HepG2 (cell line): ENCODE data around the gene COPZ1. TPM values are rescaled to one million over a fixed set of nuclear protein-coding genes. Genes with fewer than 3 reads are reported as not detected.
A peak's percentile ranks its signal among the peaks of the same experiment; 100 is the strongest.

ENCODE experiments used
- ATAC-seq: fragments of 200-7000 bp; cut with Tn5 transposase; 3 replicates; pipeline ENCODE4 v1.9.1; 2020; ENCODE audit warnings: mild to moderate bottlenecking, moderate library complexity
- BruUV-seq: library from RNA; stranded (reverse); fragments of 400-500 nt; replicated peaks from 2 replicates; lab custom pipeline; 2021; lab: Mats Ljungman, UMichigan
- CTCF ChIA-PET: fragments of 300-600 bp; formaldehyde crosslinking; extraction: SDS; loops from one replicate; lab custom pipeline; 2021; ENCODE audit warnings: low total read pairs, inconsistent platforms, low intra/inter-chr PET ratio; lab: Yijun Ruan, JAX
- POLR2A ChIA-PET: fragments of 350-600 bp; sonication (Branson Sonifier 250); formaldehyde crosslinking; loops from one replicate; lab custom pipeline; 2020; ENCODE audit warnings: antibody characterized with exemption, inconsistent platforms; lab: Yijun Ruan, JAX
- DNase-seq: peaks from one replicate; pipeline ENCODE4 v3.0.0-alpha.2; 2015; ENCODE audit warnings: low spot score
- FAIRE-seq: peaks from 3 replicates; lab custom pipeline; 2011; peaks lifted over from hg19 to GRCh38; lab: Jason Lieb, UNC
- H2AFZ ChIP-seq: one replicate; pipeline ENCODE4 v1.6.1; 2011; ENCODE audit warnings: low read length, inconsistent platforms
- H3K27ac ChIP-seq: fragments of 300-600 bp; 3 replicates; pipeline ENCODE4 v1.8.0; 2011; ENCODE audit warnings: mixed run types, mild to moderate bottlenecking, mixed read lengths, low read length, inconsistent platforms; ENCODE audit not compliant: insufficient read depth; ENCODE audit errors: extremely low read length
- H3K27me3 ChIP-seq, 2 experiments: fragments of 200-600 bp in 1 of 2; 2 replicates in 1 of 2; 3 replicates in 1 of 2; pipeline versions ENCODE4 v1.6.0 to v1.8.0; 2011; ENCODE audit warnings: low read length in 2 of 2, mild to moderate bottlenecking in 2 of 2, moderate library complexity in 2 of 2, inconsistent platforms in 1 of 2; ENCODE audit not compliant: insufficient read depth in 2 of 2, control insufficient read depth in 1 of 2
- H3K36me3 ChIP-seq, 2 experiments: fragments of 200-600 bp in 1 of 2; replicated peaks in 1 of 2; 2 replicates in 1 of 2; 3 replicates in 1 of 2; pipeline versions ENCODE4 v1.5.1 to v1.8.0; 2011; ENCODE audit warnings: low read length in 2 of 2, inconsistent platforms in 1 of 2; ENCODE audit not compliant: insufficient read depth in 2 of 2, control insufficient read depth in 1 of 2
- H3K4me1 ChIP-seq: 2 replicates; pipeline ENCODE4 v1.5.1; 2012; ENCODE audit warnings: low read length, inconsistent platforms; ENCODE audit not compliant: insufficient read depth
- H3K4me2 ChIP-seq: 2 replicates; pipeline ENCODE4 v1.6.0; 2011; ENCODE audit warnings: low read depth, low read length, inconsistent platforms
- H3K4me3 ChIP-seq, 3 experiments: fragments of 200-600 bp in 1 of 3; sonication (generic), shearing (Covaris generic) in 1 of 3; replicated peaks in 1 of 3; 2 replicates each; pipeline ENCODE4 v1.5.1; 2011 to 2016; ENCODE audit warnings: low read length in 3 of 3, inconsistent platforms in 2 of 3, low read depth in 2 of 3, mild to moderate bottlenecking in 2 of 3, control low read depth in 1 of 3, mixed read lengths in 1 of 3; ENCODE audit not compliant: insufficient read depth in 1 of 3
- H3K79me2 ChIP-seq: one replicate; pipeline ENCODE4 v1.6.1; 2011; ENCODE audit warnings: low read length, inconsistent platforms; ENCODE audit not compliant: insufficient read depth
- H3K9ac ChIP-seq: 2 replicates; pipeline ENCODE4 v1.6.0; 2011; ENCODE audit warnings: mild to moderate bottlenecking, low read depth, low read length, inconsistent platforms; ENCODE audit not compliant: insufficient read depth
- H3K9me3 ChIP-seq: 2 replicates; pipeline ENCODE4 v1.5.1; 2012; ENCODE audit warnings: mild to moderate bottlenecking, low read length
- H4K20me1 ChIP-seq: 2 replicates; pipeline ENCODE4 v1.6.0; 2011; ENCODE audit warnings: inconsistent platforms, mild to moderate bottlenecking, low read length, moderate library complexity; ENCODE audit not compliant: insufficient read depth
- ARNTL ChIP-seq: sonication (generic); formaldehyde crosslinking; IDR thresholded peaks from 2 replicates; pipeline ENCODE4 v1.4.0; 2020; ENCODE audit warnings: mild to moderate bottlenecking, missing genetic modification reagents
- FOXC1 ChIP-seq: sonication (generic); formaldehyde crosslinking; IDR thresholded peaks from 2 replicates; pipeline ENCODE4 v1.8.0; 2022; ENCODE audit warnings: mild to moderate bottlenecking, missing genetic modification reagents, borderline replicate concordance
- KDM5B ChIP-seq: sonication (generic); formaldehyde crosslinking; IDR thresholded peaks from 2 replicates; pipeline ENCODE4 v1.4.0; 2020; ENCODE audit warnings: missing genetic modification reagents, mild to moderate bottlenecking, borderline replicate concordance
- MATR3 ChIP-seq: sonication (generic); formaldehyde crosslinking; IDR thresholded peaks from 2 replicates; pipeline ENCODE4 v1.4.0; 2020; ENCODE audit warnings: missing genetic modification reagents
- PITX1 ChIP-seq: sonication (generic); formaldehyde crosslinking; IDR thresholded peaks from 2 replicates; pipeline ENCODE4 v1.5.1; 2020; ENCODE audit warnings: mild to moderate bottlenecking, missing genetic modification reagents
- ZBTB20 ChIP-seq: sonication (generic); formaldehyde crosslinking; IDR thresholded peaks from 2 replicates; pipeline ENCODE4 v1.8.1; 2023; ENCODE audit warnings: missing genetic modification reagents, low read depth, mild to moderate bottlenecking, borderline replicate concordance
- ZBTB7B ChIP-seq: sonication (generic); formaldehyde crosslinking; IDR thresholded peaks from 2 replicates; pipeline ENCODE4 v1.4.0; 2020; ENCODE audit warnings: missing genetic modification reagents
- ZNF331 ChIP-seq: sonication (generic); formaldehyde crosslinking; IDR thresholded peaks from 2 replicates; pipeline ENCODE4 v1.4.0; 2020; ENCODE audit warnings: missing genetic modification reagents
- ZNF33A ChIP-seq: sonication (generic); formaldehyde crosslinking; IDR thresholded peaks from 2 replicates; pipeline ENCODE4 v1.5.1; 2020; ENCODE audit warnings: missing genetic modification reagents, mild to moderate bottlenecking, moderate library complexity, borderline replicate concordance
- ZNF343 ChIP-seq: sonication (generic); formaldehyde crosslinking; IDR thresholded peaks from 2 replicates; pipeline ENCODE4 v1.4.0; 2020; ENCODE audit warnings: mild to moderate bottlenecking, missing genetic modification reagents
- ZNF354B ChIP-seq: sonication (generic); formaldehyde crosslinking; IDR thresholded peaks from 2 replicates; pipeline ENCODE4 v1.8.0; 2022; ENCODE audit warnings: mild to moderate bottlenecking, missing genetic modification reagents
- ZSCAN21 ChIP-seq: sonication (generic); formaldehyde crosslinking; IDR thresholded peaks from 2 replicates; pipeline ENCODE4 v1.8.0; 2022; ENCODE audit warnings: mild to moderate bottlenecking, missing genetic modification reagents, moderate library complexity, borderline replicate concordance
- WGBS: methylation state at CpG from one replicate; pipeline ENCODE4 v1.1.6; 2017; ENCODE audit warnings: low lambda C conversion rate; 5-methylcytosine and 5-hydroxymethylcytosine counted together
- in situ Hi-C: cut with HindIII; loops from 2 replicates; pipeline ENCODE4 v1.10.0; 2017; ENCODE audit warnings: low pct_unique_long_range_greater_than_20kb; ENCODE audit not compliant: extremely low pct_ligation_motif_present
- intact Hi-C: fragments of 100-400 bp; cut with micrococcal nuclease; formaldehyde crosslinking; loops from one replicate; pipeline ENCODE4 v1.10.0; 2022; ENCODE audit not compliant: unreplicated experiment
- polyA plus RNA-seq, 8 experiments: library from polyadenylated mRNA; depleted of rRNA in 3 of 8; stranded (reverse) in 7 of 8; unstranded in 1 of 8; fragments of >200 nt; fragmentation: Illumina TruSeq in 4 of 8; extraction: Trizol in 4 of 8; gene quantifications; 2 replicates each; pipeline versions ENCODE4 v1.2.1 to v1.2.3, GENCODE V29; 2011 to 2016; ENCODE audit warnings: low read depth in 4 of 8, missing spikeins in 1 of 8, mixed read lengths in 1 of 8; ENCODE audit not compliant: insufficient read depth in 1 of 8
- total RNA-seq, 5 experiments: library from RNA; depleted of rRNA; stranded (reverse); fragments of >200 nt; fragmentation: Illumina TruSeq; extraction: Trizol; gene quantifications; 2 replicates each; pipeline ENCODE4 v1.2.3, GENCODE V29; 2016; ENCODE audit warnings: low read depth in 1 of 5
- TF ChIP-seq, protein P1 (sequence below): sonication (generic); formaldehyde crosslinking; IDR thresholded peaks from 2 replicates; pipeline ENCODE4 v1.5.0; 2020; ENCODE audit warnings: missing genetic modification reagents
- TF ChIP-seq, protein P2 (sequence below): IDR thresholded peaks from 2 replicates; pipeline ENCODE4 v1.6.1; 2016; ENCODE audit warnings: low read depth, borderline replicate concordance
- TF ChIP-seq, protein P3 (sequence below), 2 experiments: sonication (generic) in 1 of 2; formaldehyde crosslinking in 1 of 2; IDR thresholded peaks; 2 replicates each; pipeline versions ENCODE4 v1.4.0 to v1.6.1; 2018 to 2020; ENCODE audit warnings: missing genetic modification reagents in 2 of 2, borderline replicate concordance in 1 of 2, low read depth in 1 of 2, mild to moderate bottlenecking in 1 of 2, missing biosample characterization in 1 of 2

COPZ1 gene
- total and polyA plus RNA-seq, 2 of the 13 experiments (the other 11 are each of a cell fraction or from before 2014, with no cell fraction given), result 125 to 184 TPM

DNA sequence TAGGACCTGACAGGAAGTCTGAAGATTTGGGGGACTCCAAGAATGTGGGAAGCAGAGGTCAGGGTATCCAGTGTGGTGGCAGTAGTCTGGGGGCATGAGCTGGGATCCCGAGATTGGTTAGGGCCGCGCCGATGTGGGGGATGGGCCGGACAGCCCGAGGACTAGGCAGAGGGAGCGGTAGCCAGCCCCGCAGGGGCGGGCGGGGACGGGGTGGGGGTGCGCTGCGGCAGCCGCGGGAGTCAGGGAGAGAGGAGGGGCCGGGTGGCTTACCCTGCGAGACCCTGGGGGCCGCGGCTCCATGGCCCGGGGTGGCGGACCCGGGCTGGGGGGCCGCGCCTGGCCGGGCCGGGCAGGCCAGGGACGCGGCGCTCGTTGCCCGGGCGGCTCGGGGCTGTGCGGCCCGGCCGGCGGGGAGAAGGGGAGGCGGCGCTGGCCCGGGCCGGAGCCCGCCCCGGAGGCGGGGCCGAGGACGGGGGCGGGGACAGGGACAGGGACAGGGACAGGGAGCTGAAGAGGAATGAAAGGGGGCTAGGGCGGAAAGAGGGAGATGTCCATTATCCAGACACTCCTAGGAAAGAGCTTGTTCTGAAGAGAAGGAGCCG, 54.0 kb downstream of the COPZ1 start (continued):
- TF ChIP-seq, protein P1, sequence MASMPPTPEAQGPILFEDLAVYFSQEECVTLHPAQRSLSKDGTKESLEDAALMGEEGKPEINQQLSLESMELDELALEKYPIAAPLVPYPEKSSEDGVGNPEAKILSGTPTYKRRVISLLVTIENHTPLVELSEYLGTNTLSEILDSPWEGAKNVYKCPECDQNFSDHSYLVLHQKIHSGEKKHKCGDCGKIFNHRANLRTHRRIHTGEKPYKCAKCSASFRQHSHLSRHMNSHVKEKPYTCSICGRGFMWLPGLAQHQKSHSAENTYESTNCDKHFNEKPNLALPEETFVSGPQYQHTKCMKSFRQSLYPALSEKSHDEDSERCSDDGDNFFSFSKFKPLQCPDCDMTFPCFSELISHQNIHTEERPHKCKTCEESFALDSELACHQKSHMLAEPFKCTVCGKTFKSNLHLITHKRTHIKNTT (CRISPR knock-in tag), result no peak

DNA sequence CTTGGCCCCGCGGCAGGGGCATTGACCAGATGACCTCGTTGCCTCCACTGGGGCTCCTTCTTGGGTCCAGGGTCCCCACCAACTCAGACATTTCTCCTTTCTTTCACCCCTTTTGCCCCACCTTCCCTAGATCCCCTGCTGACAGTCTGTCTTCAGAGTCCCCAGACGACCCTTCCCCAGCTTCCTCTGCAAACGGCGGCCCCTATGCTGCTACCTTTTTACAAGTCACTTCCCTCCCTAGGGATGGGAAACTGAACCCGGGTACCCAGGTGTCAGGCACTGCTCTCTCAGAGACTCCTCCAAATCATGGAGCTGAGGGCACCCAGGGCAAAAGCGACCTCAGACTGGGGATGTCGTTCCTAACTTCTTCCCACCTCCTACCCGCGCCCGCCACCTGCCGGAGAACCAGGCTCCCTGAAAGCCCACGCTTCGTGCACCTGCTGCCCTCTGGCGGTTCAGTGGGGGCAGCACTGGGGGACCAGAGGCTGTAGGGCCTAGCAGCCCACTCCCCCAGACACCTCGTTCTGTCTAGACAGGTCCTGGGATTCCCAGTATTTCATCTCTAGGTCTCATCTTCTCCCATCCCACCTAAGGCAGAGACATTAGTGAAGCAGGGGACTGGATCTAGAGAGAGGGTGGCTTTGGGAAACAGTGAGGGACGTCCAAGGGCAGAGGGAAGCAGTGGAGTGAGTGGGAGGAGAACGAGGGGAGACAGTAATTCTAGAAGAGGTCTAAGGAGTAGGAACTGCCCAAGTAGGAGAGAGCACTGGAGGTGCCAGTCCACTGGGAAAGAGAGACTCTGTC, 54.7 kb downstream of the COPZ1 start:
- Histone ChIP-seq H4K20me1 (no peaks in the 10 kb centered on the region), H3K9ac (peak overlapping the region; percentile 17; the same call in 1 of the 2 replicates), H3K9me3 (no peaks in the 10 kb centered on the region), H3K4me2 (peak overlapping the region; percentile 100), H3K4me1 (peaks cover 23% of the 10 kb centered on the region), H3K27me3 (peaks cover 0 to 21% of the 10 kb centered on the region in 2 experiments; a peak in 2 of 5 replicates), H3K79me2 (no peaks in the 10 kb centered on the region), H3K36me3 (no peaks in the 10 kb centered on the region), H3K4me3 (peak overlapping the region; percentile 38 to 71 (median 55)), H2AFZ (no peak overlapping the region), H3K27ac (no peak overlapping the region)
- POLR2A ChIA-PET, result interaction anchor here (0.7 to 1.4 kb wide), 3 partner anchors 9 to 100 kb away, joined by 4 to 7 read pairs (median 5); partner anchors contain the start of genes CBX5 and HNRNPA1
- CTCF ChIA-PET, result interaction anchor here (0.8 to 2.4 kb wide), 8 partner anchors 9 to 165 kb away, joined by 3 to 27 read pairs (median 6); no protein-coding TSS in a partner anchor
- DNase-seq (peak; percentile 79), FAIRE-seq (peak; percentile 28), ATAC-seq (peak; percentile 92)
- intact Hi-C loops (no loop called here), in situ Hi-C loops (loop anchor here (10.0 kb wide), 1 partner anchor 385 kb away; no protein-coding TSS in a partner anchor)
- 28% methylated on average over 10 of the region's 19 CpGs for WGBS
- BruUV-seq, result no TSS peak
- TF ChIP-seq ZSCAN21 (CRISPR knock-in tag), result no peak; the same call in 1 of the 2 replicates
- 0 out of 2 replicates have a peak, but pooled peaks have one; percentile 19 for TF ChIP-seq FOXC1 (CRISPR knock-in tag)
- TF ChIP-seq ARNTL (CRISPR knock-in tag), result no peak
- TF ChIP-seq ZNF33A (CRISPR knock-in tag), result no peak
- TF ChIP-seq KDM5B (CRISPR knock-in tag), result no peak
- peak; percentile 74; the same call in 1 of the 2 replicates for TF ChIP-seq ZBTB7B (CRISPR knock-in tag)
- no peak for TF ChIP-seq ZNF343
- 0 out of 2 replicates have a peak, but pooled peaks have one; percentile 60 for TF ChIP-seq PITX1 (CRISPR knock-in tag)
- peak; percentile 56; the same call in 1 of the 2 replicates for TF ChIP-seq ZBTB20 (CRISPR knock-in tag)
- TF ChIP-seq, protein P2, sequence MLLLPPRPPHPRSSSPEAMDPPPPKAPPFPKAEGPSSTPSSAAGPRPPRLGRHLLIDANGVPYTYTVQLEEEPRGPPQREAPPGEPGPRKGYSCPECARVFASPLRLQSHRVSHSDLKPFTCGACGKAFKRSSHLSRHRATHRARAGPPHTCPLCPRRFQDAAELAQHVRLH, result peak; percentile 65; the same call in 1 of the 2 replicates
- no peak for TF ChIP-seq MATR3 (CRISPR knock-in tag)
- TF ChIP-seq, protein P3, sequence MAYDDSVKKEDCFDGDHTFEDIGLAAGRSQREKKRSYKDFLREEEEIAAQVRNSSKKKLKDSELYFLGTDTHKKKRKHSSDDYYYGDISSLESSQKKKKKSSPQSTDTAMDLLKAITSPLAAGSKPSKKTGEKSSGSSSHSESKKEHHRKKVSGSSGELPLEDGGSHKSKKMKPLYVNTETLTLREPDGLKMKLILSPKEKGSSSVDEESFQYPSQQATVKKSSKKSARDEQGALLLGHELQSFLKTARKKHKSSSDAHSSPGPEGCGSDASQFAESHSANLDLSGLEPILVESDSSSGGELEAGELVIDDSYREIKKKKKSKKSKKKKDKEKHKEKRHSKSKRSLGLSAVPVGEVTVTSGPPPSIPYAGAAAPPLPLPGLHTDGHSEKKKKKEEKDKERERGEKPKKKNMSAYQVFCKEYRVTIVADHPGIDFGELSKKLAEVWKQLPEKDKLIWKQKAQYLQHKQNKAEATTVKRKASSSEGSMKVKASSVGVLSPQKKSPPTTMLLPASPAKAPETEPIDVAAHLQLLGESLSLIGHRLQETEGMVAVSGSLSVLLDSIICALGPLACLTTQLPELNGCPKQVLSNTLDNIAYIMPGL (CRISPR knock-in tag; IDR thresholded peaks at IDR 0.05; ENCODE audit: borderline replicate concordance in 1 of 2, low read depth in 1 of 2), result peak; percentile 96
- peak; percentile 31; the same call in 1 of the 2 replicates for TF ChIP-seq ZNF331
- no peak for TF ChIP-seq ZNF354B (CRISPR knock-in tag)
